HG03108 (cell line): Measurements from ENCODE around the gene ARFGEF2.
"Not testable (repeated sequence)": the region's sequence is repeated elsewhere in the genome, so short reads cannot be mapped to it uniquely, and the experiment has no call there.

Source experiments
- ATAC-seq: cut with Tn5 transposase; IDR thresholded peaks from one replicate; pipeline ENCODE4 v1.9.1; 2021; ENCODE audit warnings: moderate library complexity; ENCODE audit not compliant: unreplicated experiment

The ARFGEF2 gene

DNA sequence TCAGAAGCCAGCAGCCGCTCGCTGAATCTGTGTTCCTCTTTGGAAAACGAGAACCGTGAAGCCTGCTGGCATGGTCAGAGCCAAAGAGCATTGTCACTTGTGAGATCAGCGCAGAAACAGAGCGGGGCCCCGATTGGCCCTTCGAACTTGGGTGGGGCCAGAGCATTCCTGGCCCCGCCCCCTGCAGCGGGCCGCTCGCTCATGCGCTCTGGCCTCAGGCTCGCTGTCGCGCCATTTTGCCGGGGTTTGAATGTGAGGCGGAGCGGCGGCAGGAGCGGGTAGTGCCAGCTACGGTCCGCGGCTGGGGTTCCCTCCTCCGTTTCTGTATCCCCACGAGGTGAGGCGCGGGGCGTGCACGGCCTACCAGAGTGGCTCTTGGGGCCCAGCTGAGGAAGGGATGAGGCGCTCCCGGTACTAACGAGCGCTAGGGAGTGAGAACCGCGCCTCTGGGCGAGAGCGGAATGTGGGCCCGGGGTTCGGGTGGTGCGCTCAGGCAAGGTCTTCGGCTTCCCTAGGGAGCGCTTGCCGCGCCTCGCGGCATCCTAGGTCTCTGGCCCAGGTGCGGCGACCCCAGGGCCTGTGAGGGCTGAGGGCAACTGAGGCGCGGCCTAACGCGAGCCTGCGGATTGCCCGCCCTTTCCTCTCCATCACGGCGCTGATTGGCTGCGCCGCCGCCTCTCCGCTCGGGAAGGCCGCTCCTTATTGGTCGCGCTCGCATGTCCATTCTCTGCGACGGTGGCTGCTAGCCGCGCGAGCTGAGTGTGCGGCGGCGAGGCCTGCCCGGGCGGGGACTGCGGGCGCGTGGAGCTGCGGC, 124.8 kb downstream of the ARFGEF2 start, which contains the start of gene CSE1L:
Gene CSE1L, plus strand, starts transcription at position 226 of the 814 bp plus-strand sequence. CDS start 12,152 bp downstream, outside the sequence.
- ATAC-seq = peak; percentile 83

DNA sequence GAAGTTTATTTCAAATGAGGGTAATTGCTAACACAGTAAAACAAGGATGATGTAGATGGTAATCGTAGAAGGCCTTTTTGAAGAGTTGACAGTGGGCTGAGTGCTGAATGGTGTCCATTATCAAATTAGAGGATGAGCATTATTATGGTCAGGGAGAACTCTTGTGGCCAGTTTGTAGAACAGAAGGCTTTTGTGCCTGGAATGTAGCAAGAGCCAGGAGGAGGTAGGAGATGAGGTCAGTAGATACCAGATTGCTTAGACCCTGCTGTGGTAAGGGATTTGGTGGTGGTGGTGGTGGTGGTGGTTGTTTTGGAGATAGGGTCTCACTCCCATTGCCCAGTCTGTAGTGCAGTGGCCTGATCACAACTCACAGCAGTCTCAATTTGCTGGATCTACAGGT, 130.8 kb downstream of the ARFGEF2 start:
- ATAC-seq = no peak

DNA sequence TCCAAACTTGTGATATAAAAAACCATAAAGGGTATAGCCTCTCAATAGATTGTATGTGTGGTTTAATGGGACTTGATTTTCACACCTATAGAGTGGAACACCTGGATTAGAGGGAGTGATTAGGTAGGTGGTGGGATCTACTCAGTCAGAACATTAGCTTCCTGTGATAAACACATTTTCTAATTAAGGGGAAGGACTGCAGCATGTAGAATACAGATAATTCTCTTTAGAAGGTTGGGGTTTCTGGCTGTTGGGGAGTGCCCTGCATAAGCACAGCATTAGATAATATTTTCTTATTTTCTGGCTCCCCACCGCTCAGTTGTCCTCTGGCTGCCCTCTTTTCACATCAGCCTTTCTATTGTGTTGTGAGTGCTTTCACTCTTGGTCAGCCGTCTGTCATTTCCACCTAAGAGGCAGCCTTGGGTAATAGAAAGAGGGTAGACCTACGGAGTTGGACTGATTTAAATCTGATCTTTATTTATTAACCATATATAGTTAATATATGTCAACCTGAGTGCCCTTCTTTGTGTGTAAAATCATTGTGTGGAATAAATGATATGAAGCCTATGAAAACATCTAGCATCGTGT, 132.6 kb downstream of the ARFGEF2 start:
- peak; percentile 53 for ATAC-seq

DNA sequence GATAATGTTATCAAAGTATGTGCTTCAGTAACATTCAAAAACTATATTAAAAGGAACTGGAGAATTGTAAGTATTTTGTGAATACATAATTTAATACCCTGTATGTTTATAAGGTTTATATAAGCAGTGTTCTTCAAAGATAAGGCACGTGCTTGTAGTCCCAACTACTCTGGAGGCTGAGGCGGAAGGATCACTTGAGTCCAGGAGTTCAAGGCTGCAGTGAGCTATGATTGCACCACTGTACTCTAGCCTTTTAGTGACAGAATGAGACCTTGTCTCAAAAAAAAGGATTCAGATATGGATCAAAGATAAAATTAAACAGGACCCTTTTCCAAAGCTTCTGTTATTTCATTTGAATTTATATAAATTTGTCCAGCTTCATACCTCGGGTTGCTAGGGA, 141.8 kb downstream of the ARFGEF2 start:
- no peak for ATAC-seq

DNA sequence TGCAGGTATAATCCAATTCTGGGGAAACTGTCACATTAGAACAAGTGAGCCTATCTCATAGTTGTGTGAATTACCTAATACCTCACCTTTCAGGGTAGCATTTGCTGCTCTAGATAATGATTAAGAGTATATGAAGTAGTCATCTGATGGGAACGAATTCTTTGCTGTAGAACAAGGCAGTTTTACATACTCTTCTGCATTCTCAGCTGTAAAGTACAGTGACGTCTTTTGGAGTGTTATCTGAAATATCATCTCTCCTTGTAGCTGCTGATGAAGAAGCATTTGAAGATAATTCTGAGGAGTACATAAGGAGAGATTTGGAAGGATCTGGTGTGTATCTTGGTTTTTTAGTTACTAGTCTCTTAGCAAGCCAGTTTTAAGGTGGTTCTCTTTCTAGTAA, 153.0 kb downstream of the ARFGEF2 start:
- ATAC-seq = no peak

DNA sequence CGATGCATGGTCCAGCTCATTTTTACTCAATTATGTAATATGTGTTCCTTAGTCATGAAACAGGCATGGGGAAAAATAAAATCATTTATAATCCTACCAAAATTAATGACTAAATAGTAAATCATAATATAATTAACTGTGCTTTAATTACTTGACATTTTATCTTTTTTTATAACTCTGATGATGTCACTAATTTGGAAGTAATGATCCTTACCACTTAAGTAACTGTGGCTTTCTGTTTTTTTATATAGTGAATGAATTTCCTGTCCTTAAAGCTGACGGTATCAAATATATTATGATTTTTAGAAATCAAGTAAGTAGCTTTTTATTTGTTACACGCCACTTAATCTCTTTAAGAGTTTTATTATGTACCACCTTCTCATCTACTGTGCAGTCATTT, 156.8 kb downstream of the ARFGEF2 start:
- no peak for ATAC-seq

DNA sequence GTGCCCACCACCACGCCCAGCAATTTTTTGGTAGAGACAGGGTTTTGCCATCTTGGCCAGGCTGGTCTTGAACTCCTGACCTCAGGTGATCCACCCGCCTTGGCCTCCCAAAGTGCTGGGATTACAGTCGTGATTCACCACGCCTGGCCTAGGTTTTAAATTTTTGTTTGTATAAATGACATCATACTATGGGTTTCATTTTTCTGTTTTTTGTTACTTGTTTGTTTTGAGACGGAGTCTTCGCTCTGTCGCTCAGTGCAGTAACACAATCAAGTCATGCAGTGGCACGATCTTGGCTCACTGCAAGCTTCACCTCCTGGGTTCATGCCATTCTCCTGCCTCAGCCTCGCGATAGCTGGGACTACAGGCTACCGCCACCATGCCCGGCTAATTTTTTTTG, 160.8 kb downstream of the ARFGEF2 start:
- not testable (repeated sequence) for ATAC-seq
